Activated naive CD8-positive, alpha-beta T cell treated with anti-CD3 and anti-CD28 coated beads, Interleukin-2, amount 50 U/mL, for 16 hours (primary cell): Measurements from ENCODE around the gene ENOPH1.
"Not testable (repeated sequence)": the region's sequence is repeated elsewhere in the genome, so short reads cannot be mapped to it uniquely, and the experiment has no call there.

Experiments used
- DNase-seq: peaks from one replicate; pipeline ENCODE4 v3.0.0-alpha.2; 2020; ENCODE audit warnings: low read depth, low spot score

Gene ENOPH1

DNA sequence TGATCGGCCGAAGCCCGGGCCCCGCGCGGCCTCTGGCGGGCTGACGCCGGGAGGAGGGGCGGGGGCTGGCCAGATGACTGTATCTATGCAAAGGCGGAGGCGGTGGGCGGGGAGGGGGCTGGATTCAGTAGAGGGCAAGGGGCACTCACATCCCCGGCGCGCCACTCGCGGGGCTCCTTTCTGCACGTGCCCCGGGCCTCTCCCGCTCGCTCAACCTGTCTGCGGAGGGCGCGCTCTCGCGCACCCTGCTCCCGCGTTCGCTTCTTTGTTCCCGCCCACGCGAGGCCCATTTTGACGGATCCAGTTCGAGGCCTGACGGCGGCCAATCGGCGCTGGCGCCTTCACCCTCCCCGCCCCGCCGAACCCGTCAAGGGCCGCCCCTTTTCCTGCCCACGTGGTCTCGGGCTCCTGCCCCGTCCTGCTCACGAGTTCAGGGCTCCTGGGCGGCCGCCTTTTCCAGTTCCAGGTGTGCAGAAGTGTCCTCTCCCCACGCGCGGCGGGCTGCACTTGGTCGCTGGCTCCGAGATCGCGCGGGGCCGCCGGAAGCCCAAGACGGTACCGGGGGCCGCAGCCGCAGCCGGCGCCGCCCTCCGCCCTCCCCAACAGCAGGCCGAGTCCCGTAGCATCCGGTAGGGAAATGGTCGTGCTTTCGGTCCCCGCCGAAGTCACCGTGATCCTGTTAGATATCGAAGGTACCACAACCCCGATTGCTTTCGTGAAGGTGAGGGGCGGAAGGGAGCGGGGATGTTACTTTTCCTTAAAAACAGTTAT is at the start of gene ENOPH1, which contains the start of gene HNRNPDL:
Gene ENOPH1, plus strand, starts transcription at position 398 of the 771 bp plus-strand sequence. Its CDS starts 240 bp downstream, at position 638.
Gene HNRNPDL, minus strand, starts transcription at position 270 of the 771 bp plus-strand sequence. CDS start 772 bp downstream, outside the sequence.
- DNase-seq = peak; percentile 98

- no peak for DNase-seq
Observed at GRCh38 chr4:82380831-82381230, 49.6 kb upstream of the ENOPH1 start.

- no peak for DNase-seq
Observed at GRCh38 chr4:82381235-82381634, 49.2 kb upstream of the ENOPH1 start.

DNA sequence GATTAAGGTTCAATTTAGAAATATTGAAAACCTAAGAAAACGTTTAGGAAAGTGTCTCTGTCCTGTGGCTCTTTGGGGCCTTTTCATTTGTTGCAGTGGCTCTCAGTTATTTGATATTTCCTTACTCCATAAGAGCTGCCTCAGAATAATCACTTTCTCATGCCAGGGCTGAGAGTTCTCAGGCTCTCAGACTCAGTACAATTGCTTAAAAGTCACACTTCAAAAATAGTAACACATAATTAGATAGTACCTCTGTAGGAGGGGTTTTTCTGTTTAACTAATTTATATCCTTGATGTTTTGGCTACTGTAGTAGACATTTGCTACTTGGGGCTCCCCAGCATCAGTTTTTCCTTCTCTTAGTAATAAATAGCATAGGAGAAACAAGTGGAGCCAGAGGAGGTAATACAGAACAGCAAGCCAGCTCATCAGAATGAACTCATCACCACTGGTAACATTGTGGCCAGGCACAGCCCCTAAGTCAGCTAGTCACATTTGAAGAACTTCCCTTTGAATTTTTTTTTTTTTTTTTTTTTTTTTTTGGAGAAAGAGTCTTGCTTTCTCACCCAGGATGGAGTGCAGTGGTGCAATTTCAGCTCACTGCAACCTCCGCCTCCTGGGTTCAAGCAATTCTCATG is 48.6 kb upstream of the ENOPH1 start:
- no peak for DNase-seq

DNA sequence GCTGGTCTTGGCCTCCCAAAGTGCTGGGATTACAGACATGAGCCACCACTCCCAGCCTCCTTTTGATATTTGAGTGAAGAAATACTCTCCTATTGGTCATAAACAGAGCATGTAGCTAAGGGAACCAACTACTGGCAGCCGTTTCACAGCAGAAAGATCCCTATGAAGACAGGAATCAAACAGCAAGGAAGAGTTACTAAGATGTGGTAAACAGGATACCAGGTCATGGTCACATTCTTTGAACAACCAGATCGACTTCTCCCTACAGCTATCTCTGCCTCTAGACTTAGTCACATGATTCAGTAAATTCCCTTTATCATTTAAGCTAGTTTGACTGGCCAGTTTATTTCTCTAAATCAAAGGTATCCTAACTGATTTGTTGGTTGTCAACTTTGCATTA is 47.6 kb upstream of the ENOPH1 start:
- DNase-seq = no peak

DNA sequence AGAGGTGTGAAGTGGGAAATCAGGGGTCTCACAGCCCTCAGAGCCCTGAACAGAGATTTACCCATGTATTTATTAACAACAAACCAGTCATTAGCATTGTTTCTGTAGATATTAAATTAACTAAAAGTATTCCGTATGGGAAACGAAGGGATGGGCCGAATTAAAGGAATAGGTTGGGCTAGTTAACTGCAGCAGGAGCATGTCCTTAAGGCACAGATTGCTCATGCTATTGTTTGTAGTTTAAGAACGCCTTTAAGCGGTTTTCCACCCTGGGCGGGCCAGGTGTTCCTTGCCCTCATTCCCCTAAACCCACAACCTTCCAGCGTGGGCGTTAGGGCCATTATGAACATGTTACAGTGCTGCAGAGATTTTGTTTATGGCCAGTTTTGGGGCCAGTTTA is 44.1 kb upstream of the ENOPH1 start:
- not testable (repeated sequence) for DNase-seq

DNA sequence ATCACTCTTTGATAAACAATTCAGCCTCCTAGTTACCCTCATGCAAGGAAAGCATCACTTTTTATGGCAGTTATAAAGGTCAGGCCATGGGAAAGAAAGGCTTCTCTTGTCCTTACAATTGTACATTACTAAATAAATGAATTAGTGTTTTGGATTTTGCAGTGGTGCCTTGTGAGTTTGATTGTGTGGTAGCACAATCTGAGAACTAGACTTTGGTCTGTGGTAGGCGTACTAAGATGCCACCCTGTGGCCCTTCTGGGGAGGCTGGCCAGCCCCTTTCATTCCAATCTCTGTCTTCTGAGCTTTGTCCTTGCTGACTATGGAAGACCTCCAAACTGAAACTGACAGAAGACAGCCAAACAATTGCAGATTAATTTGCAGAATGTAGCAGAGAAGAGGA is 42.0 kb upstream of the ENOPH1 start:
- DNase-seq = no peak

DNA sequence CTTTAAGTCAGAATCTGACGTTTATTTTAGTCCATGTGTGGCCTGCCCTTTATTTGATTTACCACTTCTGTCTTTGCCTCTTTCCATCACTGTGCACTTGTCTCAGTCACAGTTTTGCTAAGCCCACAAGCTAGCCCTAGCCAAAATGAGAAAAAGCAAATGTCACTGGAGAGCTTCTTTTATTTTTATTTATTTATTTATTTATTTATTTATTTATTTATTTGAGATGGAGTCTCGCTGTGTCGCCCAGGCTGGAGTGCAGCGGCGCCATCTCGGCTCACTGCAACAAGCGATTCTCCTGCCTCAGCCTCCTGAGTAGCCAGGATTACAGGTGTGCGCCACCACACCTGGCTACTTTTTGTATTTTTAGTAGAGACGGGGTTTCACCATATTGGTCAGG is 40.3 kb upstream of the ENOPH1 start:
- DNase-seq = not testable (repeated sequence)

DNA sequence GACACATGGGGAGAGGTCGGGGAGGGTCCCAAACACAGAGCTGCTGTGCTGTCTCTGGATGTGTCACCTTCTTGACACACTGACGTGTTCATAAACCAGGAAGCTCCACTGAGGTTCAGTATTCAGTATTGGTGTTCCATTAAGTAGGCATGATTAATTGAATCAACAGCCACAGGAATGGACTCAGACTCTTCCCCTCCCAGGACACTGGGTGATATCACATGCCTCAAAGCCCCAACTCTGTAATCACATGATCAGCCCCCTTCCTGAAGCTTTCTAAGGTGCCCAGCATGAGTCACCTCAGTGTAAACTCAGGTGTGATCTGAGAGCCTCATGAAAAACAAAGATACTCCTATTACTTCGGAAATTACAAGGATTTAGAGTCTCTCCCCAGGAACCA is 35.5 kb upstream of the ENOPH1 start:
- DNase-seq = no peak

DNA sequence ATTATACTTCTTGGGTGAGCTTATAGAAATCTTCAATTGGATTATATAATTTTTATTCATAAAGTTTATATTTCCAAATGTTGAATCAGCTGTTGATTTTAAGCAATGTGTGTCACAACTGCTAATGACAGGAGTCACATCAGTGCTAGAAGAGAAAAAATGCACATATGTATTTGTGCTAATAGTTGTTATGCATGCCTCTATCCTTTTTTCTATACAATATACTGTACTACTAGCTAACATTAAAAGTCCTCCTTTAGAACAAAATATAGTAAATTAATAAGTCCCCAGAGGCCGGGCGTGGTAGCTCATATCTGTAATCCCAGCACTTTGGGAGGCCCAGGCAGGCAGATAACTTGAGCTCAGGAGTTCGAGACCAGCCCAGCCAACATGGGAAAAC is 32.9 kb upstream of the ENOPH1 start:
- DNase-seq = no peak

- no peak for DNase-seq
Observed at GRCh38 chr4:82398263-82398662, 32.1 kb upstream of the ENOPH1 start.

DNA sequence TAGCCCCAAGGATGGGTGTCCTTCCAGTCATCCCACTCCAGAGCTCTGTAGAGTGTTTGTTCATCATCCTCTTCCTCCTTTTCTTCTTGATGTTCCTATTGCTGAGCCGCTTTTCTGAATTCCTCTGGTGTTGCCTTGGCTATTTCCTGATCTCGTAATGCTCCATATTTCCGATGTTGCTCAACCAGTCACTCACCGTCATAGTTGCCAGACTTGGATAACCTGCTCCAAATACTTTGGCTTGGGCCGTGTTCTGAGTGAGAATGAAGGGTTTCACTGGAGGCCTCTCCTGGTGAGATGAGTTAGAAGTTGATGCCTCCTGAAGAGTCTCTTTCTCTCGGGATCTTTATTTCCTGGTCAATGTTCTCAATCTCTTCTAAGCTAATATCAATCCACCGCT is 28.8 kb upstream of the ENOPH1 start:
- DNase-seq = no peak

DNA sequence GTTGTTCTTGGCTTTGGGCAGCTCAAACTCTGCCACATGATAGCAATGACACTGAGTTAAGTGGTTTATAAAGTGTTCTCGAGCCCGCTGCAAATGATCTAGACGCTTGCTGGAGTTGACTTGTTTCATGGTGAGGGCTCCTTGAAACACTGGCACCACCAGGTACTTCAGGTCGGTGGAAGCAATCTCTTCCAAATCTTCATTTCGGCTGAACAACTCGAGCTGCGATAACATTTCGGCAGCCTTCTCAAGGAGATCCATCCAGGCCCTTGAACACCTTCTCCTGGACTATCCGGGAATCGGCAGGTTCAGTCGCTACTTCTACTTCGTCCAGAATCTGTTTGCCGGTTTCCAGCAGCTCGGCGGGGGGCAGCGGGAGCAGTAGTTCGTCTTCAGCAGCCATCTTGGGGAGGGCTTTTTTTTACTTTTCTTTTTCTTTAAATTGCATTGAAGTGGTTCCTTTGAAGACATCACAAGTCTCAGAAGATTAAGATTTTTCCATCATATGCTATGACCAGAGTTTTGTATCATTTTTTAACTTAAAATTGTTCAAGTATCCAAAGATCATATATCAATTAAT is 28.1 kb upstream of the ENOPH1 start:
- DNase-seq = no peak

DNA sequence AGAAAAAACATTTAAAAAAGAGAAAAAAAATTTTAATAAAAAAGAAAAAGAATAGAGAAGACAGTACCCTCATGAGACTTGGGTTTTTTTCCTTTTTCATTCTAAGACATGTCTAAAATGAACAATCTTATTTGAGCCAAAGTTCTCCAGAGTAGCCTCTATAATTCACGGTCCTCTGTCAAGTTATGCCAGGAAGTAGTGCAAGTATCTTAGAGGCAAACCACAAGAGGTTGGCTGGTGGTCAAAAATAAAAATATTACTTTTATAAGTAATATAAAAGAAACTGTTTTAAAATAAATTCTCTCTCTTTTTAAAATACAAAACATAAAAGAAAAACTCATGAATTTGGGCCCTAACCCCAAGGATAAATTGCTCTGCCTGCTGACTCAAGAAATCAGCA is 26.7 kb upstream of the ENOPH1 start:
- DNase-seq = no peak

DNA sequence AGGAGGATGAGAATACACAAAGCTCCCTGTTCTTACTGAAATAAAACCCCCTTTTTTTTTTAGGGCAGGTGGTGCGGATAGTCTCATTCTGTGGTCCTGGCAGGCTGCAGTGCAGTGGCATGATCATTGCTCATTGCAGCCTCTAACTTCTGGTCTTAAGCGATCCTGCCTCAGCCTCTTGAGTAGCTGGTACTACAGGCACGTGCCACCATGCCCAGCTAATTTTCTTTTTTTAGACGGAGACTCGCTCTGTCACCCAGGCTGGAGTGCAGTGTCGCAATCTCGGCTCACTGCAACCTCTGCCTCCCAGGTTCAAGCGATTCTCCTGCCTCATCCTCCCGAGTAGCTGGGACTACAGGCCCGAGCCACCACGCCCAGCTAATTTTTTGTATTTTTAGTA is 15.3 kb upstream of the ENOPH1 start:
- not testable (repeated sequence) for DNase-seq

- no peak for DNase-seq
Observed at GRCh38 chr4:82415922-82416365, 14.4 kb upstream of the ENOPH1 start.

DNA sequence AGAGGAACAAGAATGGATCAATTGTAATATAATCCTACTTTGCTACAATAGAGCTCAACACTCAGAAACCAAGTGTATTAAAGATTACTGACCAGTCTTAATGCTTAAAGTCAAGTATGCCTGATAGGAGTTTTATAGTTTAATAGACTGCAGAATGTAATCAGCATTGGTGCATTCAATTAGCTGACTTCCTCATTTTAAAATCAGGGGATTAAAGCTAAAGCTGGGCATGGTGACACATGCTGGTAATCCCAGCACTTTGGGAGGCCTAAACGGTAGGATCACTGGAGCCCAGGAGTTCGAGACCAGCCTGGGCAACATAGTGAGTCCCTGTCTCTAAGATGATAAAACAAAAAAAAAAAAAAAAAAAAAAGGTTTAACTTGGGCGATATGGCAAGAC is 10.9 kb upstream of the ENOPH1 start:
- no peak for DNase-seq

DNA sequence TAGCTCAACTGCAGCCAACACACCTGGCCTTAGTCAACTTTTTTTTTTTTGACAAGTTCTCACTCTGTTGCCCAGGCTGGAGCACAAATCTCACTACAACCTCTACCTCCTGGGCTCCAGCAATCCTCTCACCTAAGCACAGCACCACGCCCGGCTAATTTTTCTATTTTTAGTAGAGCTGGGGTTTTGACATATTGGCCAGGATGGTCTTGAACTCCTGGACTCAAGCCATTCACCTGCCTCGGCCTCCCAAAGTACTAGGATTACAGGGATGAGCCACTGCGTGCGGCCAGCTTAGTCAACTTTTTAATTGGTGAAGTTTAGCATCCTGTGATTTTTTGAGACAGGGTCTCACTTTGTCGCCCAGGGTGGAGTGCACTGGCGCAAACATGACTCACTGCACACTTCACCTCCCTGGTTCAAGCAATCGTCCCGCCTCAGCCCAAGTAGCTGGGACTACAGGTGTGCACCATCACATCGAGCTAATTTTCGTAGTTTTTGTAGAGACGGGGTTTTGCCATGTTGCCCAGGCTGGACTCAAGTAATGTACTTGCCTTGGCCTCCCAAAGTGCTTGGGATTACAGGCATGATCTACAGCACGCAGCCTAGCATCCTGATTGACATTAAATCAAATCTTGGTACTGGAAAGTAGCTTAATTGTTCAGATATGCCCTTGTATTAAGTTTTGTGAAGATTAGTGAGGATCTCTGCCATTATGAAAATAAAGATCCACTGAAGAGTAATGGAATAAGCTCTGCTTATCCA is 8.4 kb upstream of the ENOPH1 start:
- no peak for DNase-seq

DNA sequence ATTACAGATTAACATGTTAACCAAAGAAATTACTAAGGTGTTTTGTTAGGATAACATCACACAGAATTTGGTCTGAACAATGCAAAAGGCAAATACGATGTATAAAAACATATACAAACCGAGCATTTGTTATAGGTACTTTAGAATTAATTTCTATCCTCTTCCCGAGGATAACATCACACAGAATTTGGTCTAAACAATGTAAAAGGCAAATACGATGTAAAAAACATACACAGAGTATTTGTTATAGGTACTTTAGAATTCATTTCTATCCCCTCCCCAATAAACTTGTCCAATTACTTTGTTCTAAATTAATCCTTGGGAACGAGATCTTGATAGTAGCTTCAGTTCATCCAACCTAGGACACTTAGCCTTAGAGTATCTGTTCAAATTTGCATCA is 7.8 kb upstream of the ENOPH1 start:
- DNase-seq = no peak

DNA sequence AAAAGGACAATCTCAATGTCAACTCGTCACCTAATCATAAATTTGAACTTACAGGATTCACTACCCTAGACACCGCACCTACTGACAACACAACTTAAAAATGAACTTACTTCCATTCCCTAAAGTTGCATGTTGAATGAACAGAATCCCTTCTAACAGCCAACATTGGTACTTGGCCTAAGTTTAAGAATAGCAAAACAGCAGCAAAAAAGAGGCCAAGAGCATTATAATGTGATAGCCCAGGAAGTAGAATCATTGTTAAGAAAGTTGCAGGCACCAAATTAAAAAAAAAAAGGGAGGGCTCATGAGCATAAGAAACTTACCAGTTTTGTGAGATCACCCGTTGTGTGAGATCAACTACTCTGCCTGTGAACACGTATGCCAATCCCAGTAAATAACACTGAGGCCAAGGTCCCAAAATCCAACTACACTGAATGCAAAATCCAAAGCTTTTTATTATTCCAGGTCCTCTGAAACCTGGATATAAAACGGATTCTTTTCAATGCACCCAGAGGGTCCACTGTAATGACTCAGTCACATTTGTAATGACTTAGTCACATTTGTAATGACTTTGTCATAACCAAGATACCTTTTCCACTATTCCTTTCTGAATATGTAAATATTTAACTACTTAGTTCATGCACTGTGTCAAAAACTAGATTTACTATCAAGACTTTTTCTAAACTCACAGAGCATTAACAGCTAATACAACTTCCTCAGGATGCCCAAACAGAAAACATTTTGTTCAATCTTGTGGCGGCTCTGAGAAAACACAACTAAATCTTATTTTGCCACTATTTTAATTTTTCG is 6.9 kb upstream of the ENOPH1 start:
- no peak for DNase-seq

DNA sequence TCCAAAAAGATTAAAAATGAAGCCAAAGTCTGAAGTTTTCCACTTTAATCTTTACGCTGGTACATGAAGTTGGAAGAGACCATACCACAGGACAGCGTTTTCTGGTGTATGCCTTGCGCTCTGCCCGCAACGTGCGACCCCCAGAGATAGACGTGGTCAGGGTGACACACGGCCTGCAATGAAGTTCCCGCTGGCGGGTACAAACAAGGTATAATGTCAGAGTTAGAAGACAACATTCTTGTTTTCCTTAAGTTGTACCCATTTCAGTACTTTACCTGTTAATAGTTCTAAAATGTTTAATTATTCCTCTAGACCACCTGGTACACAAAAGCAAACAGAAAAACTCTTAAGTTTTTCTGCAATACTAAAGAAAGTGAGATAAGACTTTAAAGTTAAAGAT is 4.9 kb upstream of the ENOPH1 start:
- no peak for DNase-seq
